Hematopoietic multipotent progenitor cell (in vitro differentiated cells): ENCODE data around the gene SNIP1. TPM values are rescaled to one million over a fixed set of nuclear protein-coding genes. Genes with fewer than 3 reads are reported as not detected.

Experiments
- small RNA-seq: library from RNA; depleted of rRNA; stranded (forward); fragments of <200 nt; gene quantifications from one replicate; pipeline ENCODE3, GENCODE V24; 2012
- total RNA-seq: library from RNA; depleted of rRNA; stranded (reverse); fragments of >200 nt; gene quantifications from one replicate; pipeline ENCODE4 v1.2.3, GENCODE V29; 2012

SNIP1 gene
- total RNA-seq, 1 donor: 11.0 TPM

Small RNA genes within 50 kb of the gene (small RNA-seq; reads per million reads assigned to genes)
- gene AL034379.1 (not detected), gene MIR5581 (not detected)

Other genes with a start within 250 kb of the SNIP1 start
- 21.3 TPM for gene ZC3H12A, start 79.7 kb downstream of the SNIP1 start, total RNA-seq
- 31.0 TPM for gene MEAF6, start 39.5 kb downstream of the SNIP1 start, total RNA-seq
- 0.54 TPM for gene DNALI1, start 2.6 kb upstream of the SNIP1 start, total RNA-seq
- 22.6 TPM for gene GNL2, start 41.6 kb upstream of the SNIP1 start, total RNA-seq
- gene RSPO1, start 80.6 kb upstream of the SNIP1 start, total RNA-seq: not detected
- 1.6 TPM for gene CDCA8, start 138.2 kb upstream of the SNIP1 start, total RNA-seq
- under 0.01 TPM for gene EPHA10, start 210.8 kb upstream of the SNIP1 start, total RNA-seq
- 1.3 TPM for gene MANEAL, start 239.6 kb upstream of the SNIP1 start, total RNA-seq